Dendritic cell treated with granulocyte-macrophage colony-stimulating factor and Interleukin-4, amounts not matched to agents 40 ng/mL and 50 ng/mL, for 4 days (primary cell): ENCODE results near the gene SSR4.
A peak's percentile ranks its signal among the peaks of the same experiment; 100 is the strongest.
"Not testable (repeated sequence)": the region's sequence is repeated elsewhere in the genome, so short reads cannot be mapped to it uniquely, and the experiment has no call there.

Experiments used
- H3K27ac Mint-ChIP-seq: one replicate; pipeline ENCODE4 v1.8.0; 2022; ENCODE audit warnings: mild to moderate bottlenecking, mixed read lengths
- H3K27me3 Mint-ChIP-seq: one replicate; pipeline ENCODE4 v1.8.0; 2022; ENCODE audit warnings: mild to moderate bottlenecking, mixed read lengths
- H3K36me3 Mint-ChIP-seq: one replicate; pipeline ENCODE4 v1.8.0; 2022; ENCODE audit warnings: low read depth, mixed read lengths
- H3K4me1 Mint-ChIP-seq: one replicate; pipeline ENCODE4 v1.8.0; 2022; ENCODE audit warnings: low read depth, mixed read lengths
- H3K4me3 Mint-ChIP-seq: one replicate; pipeline ENCODE4 v1.8.0; 2022; ENCODE audit warnings: mild to moderate bottlenecking, moderate library complexity, mixed read lengths
- H3K9me3 Mint-ChIP-seq: one replicate; pipeline ENCODE4 v1.8.0; 2022; ENCODE audit warnings: mixed read lengths
- intact Hi-C: fragments of 100-400 bp; cut with micrococcal nuclease; formaldehyde crosslinking; loops from one replicate; pipeline ENCODE4 v1.15.0; 2022

SSR4 gene

DNA sequence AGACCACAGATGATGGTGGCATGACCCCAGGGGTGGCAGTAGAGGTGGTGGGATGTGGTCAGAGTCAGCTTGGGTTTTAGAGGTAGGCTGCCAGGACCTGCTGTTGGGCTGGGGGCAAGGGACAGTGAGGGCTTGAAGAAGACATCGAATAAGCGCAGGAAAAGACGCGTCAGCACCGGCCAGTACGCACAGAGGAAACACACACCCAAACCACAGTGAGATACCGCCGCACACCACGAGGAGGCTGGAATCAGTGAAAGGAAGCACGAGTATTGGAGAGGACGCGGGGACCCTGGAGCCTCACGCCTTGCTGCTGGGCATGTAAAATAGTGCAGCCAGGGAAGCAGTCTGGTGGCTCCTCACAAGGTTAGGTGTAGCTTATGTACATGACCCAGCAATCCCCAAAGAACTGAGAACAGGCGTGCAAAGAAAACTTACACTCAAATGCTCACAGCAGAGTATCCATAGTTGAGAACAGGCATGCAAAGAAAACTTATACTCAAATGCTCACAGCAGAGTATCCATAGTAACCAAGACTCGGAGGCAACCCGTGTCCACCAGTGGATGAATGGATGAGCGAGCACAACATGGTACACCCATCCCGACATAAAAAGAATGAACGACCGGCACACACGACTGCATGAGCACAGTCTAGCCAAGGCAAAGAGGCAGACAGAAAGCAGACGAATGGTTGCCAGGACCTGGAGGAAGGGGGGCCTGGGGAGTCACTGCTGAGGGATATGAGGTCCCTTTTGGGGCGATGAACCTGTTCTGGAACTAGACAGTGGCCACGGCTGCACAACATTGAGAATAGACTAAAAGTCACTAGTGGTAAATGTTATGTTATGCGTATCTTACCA, 22.6 kb downstream of the SSR4 start:
- intact Hi-C loops: no loop called here
- H3K27ac Mint-ChIP-seq: no peak overlapping the region
- peaks cover 62% of the 10 kb centered on the region for H3K27me3 Mint-ChIP-seq
- H3K4me1 Mint-ChIP-seq: peaks cover 16% of the 10 kb centered on the region
- no peak overlapping the region for H3K4me3 Mint-ChIP-seq
- H3K36me3 Mint-ChIP-seq: no peaks in the 10 kb centered on the region
- no peaks in the 10 kb centered on the region for H3K9me3 Mint-ChIP-seq

- H3K27ac Mint-ChIP-seq, H3K36me3 Mint-ChIP-seq, H3K9me3 Mint-ChIP-seq, H3K4me3 Mint-ChIP-seq, intact Hi-C loops: not testable (repeated sequence)
- peaks cover 16% of the 10 kb centered on the region for H3K4me1 Mint-ChIP-seq
- peaks cover 65% of the 10 kb centered on the region for H3K27me3 Mint-ChIP-seq
These were observed 23.6 kb downstream of the SSR4 start for GRCh38 chrX:153818064-153818463.

- Mint-ChIP-seq H3K36me3 (no peaks in the 10 kb centered on the region), H3K27ac (no peak overlapping the region), H3K4me1 (peaks cover 16% of the 10 kb centered on the region), H3K27me3 (peaks cover 69% of the 10 kb centered on the region), H3K9me3 (no peaks in the 10 kb centered on the region), H3K4me3 (peak overlapping the region; percentile 37)
- intact Hi-C loops: no loop called here
These were observed 24.3 kb downstream of the SSR4 start for GRCh38 chrX:153818571-153819383.

DNA sequence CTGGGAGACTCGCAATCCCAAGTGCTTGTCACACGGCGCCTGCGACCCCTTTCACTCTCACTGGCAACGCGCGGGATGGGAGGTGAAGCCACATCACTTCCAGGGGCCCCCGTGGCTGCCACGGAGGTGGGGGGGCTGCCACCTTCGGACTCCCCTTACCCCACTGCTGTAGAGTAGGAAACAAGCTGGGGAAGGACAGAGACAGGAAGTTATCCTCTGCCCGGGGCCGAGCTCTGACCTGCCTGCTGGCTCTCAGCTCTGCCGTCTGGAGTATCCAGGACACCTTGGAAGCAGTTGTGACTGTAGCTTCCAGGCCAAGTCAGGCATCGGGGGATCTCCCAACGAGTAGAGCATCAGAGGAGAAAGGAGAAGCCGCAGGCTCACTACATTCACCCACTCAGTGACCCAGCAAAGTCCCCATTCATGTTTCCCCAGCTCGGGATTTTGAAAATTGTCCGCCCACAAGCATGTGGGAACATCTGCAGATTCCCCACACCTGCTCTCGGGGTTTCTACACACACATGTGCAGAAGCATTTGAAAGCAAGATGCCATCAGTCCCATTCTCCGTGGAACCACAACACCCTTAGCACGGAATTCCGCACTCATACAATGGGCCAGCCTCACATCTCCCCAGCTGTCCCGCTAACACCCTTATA, 25.0 kb downstream of the SSR4 start:
- H3K4me1 Mint-ChIP-seq: peaks cover 16% of the 10 kb centered on the region
- intact Hi-C loops: no loop called here
- H3K4me3 Mint-ChIP-seq: peak overlapping the region; percentile 37
- no peaks in the 10 kb centered on the region for H3K9me3 Mint-ChIP-seq
- no peak overlapping the region for H3K27ac Mint-ChIP-seq
- H3K27me3 Mint-ChIP-seq: peaks cover 76% of the 10 kb centered on the region
- no peaks in the 10 kb centered on the region for H3K36me3 Mint-ChIP-seq

GRCh38 chrX:153820601-153821000, 26.1 kb downstream of the SSR4 start:
- intact Hi-C loops: no loop called here
- Mint-ChIP-seq H3K9me3 (no peaks in the 10 kb centered on the region), H3K27ac (no peak overlapping the region), H3K27me3 (peaks cover 81% of the 10 kb centered on the region), H3K36me3 (no peaks in the 10 kb centered on the region), H3K4me3 (no peak overlapping the region), H3K4me1 (peaks cover 8% of the 10 kb centered on the region)

- no peaks in the 10 kb centered on the region for H3K9me3 Mint-ChIP-seq
- no peak overlapping the region for H3K4me3 Mint-ChIP-seq
- H3K4me1 Mint-ChIP-seq: peaks cover 8% of the 10 kb centered on the region
- no peaks in the 10 kb centered on the region for H3K36me3 Mint-ChIP-seq
- H3K27me3 Mint-ChIP-seq: peaks cover 86% of the 10 kb centered on the region
- intact Hi-C loops: no loop called here
- no peak overlapping the region for H3K27ac Mint-ChIP-seq
These were observed 26.6 kb downstream of the SSR4 start for GRCh38 chrX:153821066-153821465.

DNA sequence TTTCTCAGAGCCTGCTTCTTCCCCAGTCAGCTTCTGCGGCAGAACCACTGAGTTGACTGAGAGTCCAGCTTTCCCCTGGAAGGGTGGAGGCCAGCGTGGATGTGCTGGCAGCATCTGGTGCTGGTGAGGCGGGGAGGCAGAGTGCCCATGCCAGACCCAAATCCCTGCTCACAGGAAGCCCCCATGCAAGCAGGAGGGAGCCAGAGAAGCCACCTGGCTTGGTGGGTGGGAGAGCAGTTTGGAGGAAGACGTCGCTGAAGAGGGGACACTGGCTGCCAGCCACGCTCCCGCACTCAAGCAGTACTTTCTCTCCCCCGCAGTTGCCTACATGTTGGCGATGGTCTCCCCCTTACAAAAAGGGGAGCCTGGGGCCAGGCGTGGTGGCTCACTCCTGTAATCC, 29.9 kb downstream of the SSR4 start:
- Mint-ChIP-seq H3K9me3 (no peaks in the 10 kb centered on the region), H3K36me3 (no peaks in the 10 kb centered on the region), H3K4me1 (peaks cover 4% of the 10 kb centered on the region), H3K27ac (no peak overlapping the region), H3K4me3 (no peak overlapping the region), H3K27me3 (peaks cover 87% of the 10 kb centered on the region)
- intact Hi-C loops: no loop called here

DNA sequence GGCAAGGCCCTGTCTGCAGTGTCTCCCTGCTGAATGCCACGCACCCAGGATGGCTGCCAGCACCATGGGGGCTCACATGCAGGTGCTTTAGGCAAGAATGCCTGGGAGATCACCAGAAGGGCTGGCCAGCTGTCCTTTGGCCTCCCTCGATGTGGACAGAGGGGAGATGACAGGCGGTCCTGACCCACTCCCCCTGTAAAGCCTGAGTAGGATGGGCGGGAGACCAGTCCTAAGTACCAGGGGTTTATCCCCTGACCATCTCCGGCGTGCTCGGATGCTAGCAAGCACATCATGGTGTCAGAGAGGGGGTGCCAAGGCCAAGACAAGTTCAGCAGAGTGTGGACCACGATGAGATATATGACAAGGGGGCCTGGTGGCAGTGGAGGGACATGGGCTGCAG, 30.6 kb downstream of the SSR4 start:
- Mint-ChIP-seq H3K36me3 (no peaks in the 10 kb centered on the region), H3K9me3 (no peaks in the 10 kb centered on the region), H3K27me3 (peaks cover 83% of the 10 kb centered on the region), H3K27ac (no peak overlapping the region), H3K4me3 (no peak overlapping the region), H3K4me1 (peaks cover 4% of the 10 kb centered on the region)
- intact Hi-C loops: no loop called here

- Mint-ChIP-seq H3K27ac (no peak overlapping the region), H3K36me3 (no peaks in the 10 kb centered on the region), H3K9me3 (no peaks in the 10 kb centered on the region), H3K27me3 (peaks cover 76% of the 10 kb centered on the region), H3K4me3 (no peak overlapping the region), H3K4me1 (peaks cover 4% of the 10 kb centered on the region)
- intact Hi-C loops: no loop called here
These were observed 32.5 kb downstream of the SSR4 start for GRCh38 chrX:153827016-153827415.

GRCh38 chrX:153827903-153828302, 33.4 kb downstream of the SSR4 start:
- intact Hi-C loops: no loop called here
- H3K9me3 Mint-ChIP-seq: no peaks in the 10 kb centered on the region

GRCh38 chrX:153828308-153828707, 33.8 kb downstream of the SSR4 start:
- Mint-ChIP-seq H3K27ac (no peak overlapping the region), H3K4me1 (peaks cover 4% of the 10 kb centered on the region), H3K9me3 (no peaks in the 10 kb centered on the region), H3K27me3 (peaks cover 81% of the 10 kb centered on the region), H3K36me3 (no peaks in the 10 kb centered on the region), H3K4me3 (no peak overlapping the region)
- intact Hi-C loops: no loop called here

More at GRCh38 chrX:153827903-153828302, 33.4 kb downstream of the SSR4 start:
- H3K27ac Mint-ChIP-seq: no peak overlapping the region
- H3K27me3 Mint-ChIP-seq: peaks cover 77% of the 10 kb centered on the region
- no peak overlapping the region for H3K4me3 Mint-ChIP-seq
- H3K36me3 Mint-ChIP-seq: no peaks in the 10 kb centered on the region
- peaks cover 4% of the 10 kb centered on the region for H3K4me1 Mint-ChIP-seq

- no peak overlapping the region for H3K27ac Mint-ChIP-seq
- H3K27me3 Mint-ChIP-seq: peaks cover 80% of the 10 kb centered on the region
- intact Hi-C loops: no loop called here
- H3K4me1 Mint-ChIP-seq: peaks cover 4% of the 10 kb centered on the region
- no peak overlapping the region for H3K4me3 Mint-ChIP-seq
- H3K9me3 Mint-ChIP-seq: no peaks in the 10 kb centered on the region
- H3K36me3 Mint-ChIP-seq: no peaks in the 10 kb centered on the region
These were observed 34.5 kb downstream of the SSR4 start for GRCh38 chrX:153828723-153829548.

GRCh38 chrX:153829549-153829798, 35.0 kb downstream of the SSR4 start:
- Mint-ChIP-seq H3K4me1 (peaks cover 4% of the 10 kb centered on the region), H3K9me3 (no peaks in the 10 kb centered on the region), H3K27me3 (peaks cover 78% of the 10 kb centered on the region), H3K36me3 (no peaks in the 10 kb centered on the region), H3K27ac (no peak overlapping the region), H3K4me3 (no peak overlapping the region)
- intact Hi-C loops: no loop called here
